Prostate gland (tissue), 2 donors: ENCODE results near the gene APOL4. TPM values are rescaled to one million over a fixed set of nuclear protein-coding genes. Genes with fewer than 3 reads are reported as not detected.
"Not testable (repeated sequence)": the region's sequence is repeated elsewhere in the genome, so short reads cannot be mapped to it uniquely, and the experiment has no call there.

ENCODE experiments used
- DNase-seq: peaks from one replicate; pipeline ENCODE4 v3.0.0-alpha.2; 2019; ENCODE audit warnings: low spot score
- H3K27ac ChIP-seq, 2 donors: fragments of 200-600 bp; sonication (generic); 2 replicates each; pipeline ENCODE4 v1.5.1; 2017 to 2019
- H3K27me3 ChIP-seq: fragments of 200-600 bp; sonication (generic); replicated peaks from 2 replicates; pipeline ENCODE4 v1.5.1; 2019; ENCODE audit not compliant: insufficient read depth
- H3K36me3 ChIP-seq, 2 donors: fragments of 200-600 bp; sonication (generic); 1 replicate in 1 of 2; 2 replicates in 1 of 2; pipeline versions ENCODE4 v1.5.1 to v1.8.1; 2017 to 2019
- H3K4me1 ChIP-seq: fragments of 200-600 bp; sonication (generic); replicated peaks from 2 replicates; pipeline ENCODE4 v1.5.1; 2019
- H3K4me3 ChIP-seq, 2 donors: fragments of 200-600 bp; sonication (generic); 2 replicates each; pipeline ENCODE4 v1.5.1; 2017 to 2019
- H3K9me3 ChIP-seq: fragments of 200-600 bp; sonication (generic); 2 replicates; pipeline ENCODE4 v1.5.1; 2017
- CTCF ChIP-seq, 4 experiments: fragments of 200-600 bp in 2 of 4; fragments of 450-650 bp in 2 of 4; sonication (generic) in 2 of 4; IDR thresholded peaks; 1 replicate in 3 of 4; 2 replicates in 1 of 4; pipeline ENCODE4 v1.5.1; 2016 to 2019; ENCODE audit warnings: antibody characterized with exemption in 4 of 4, mild to moderate bottlenecking in 2 of 4, moderate library complexity in 2 of 4
- POLR2A ChIP-seq: fragments of 450-650 bp; IDR thresholded peaks from one replicate; pipeline ENCODE4 v1.6.1; 2016; ENCODE audit warnings: antibody characterized with exemption, mild to moderate bottlenecking
- POLR2AphosphoS5 ChIP-seq: sonication (generic); formaldehyde crosslinking; IDR thresholded peaks from one replicate; pipeline ENCODE4 v1.6.1; 2017; ENCODE audit warnings: antibody characterized with exemption
- WGBS: methylation state at CpG from one replicate; pipeline ENCODE4 v1.1.5; 2018; 5-methylcytosine and 5-hydroxymethylcytosine counted together
- intact Hi-C: fragments of 100-400 bp; cut with DNase I; formaldehyde crosslinking; loops from one replicate; pipeline ENCODE4 v1.14.2; 2022
- total RNA-seq, 2 donors: library from RNA; depleted of rRNA; stranded (reverse); fragments of >200 nt; gene quantifications; one replicate each; pipeline ENCODE4 v1.1.0, GENCODE V29; 2016

APOL4 gene
- total RNA-seq, 2 donors from 2014 or later = 13.6 to 25.5 TPM

DNA sequence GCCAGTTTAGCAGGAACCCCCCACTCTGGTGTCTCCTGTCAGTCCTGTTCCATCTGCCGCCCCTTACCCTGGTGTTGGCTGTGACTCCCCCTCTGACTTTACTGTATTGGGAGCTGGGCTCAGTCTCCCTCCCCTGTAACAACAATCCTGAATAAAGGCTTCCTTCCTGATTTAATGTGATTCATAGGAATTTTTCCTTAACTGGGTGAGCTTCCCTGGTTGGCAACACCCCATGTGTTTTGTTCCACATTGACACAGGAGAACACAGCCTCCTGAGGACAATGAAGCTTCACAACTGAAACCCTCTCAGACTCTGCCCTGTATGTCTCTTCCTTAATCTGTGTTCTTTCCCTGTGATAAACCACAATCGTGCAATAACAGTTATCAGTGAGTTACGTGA, 8.4 kb downstream of the APOL4 start:
- Histone ChIP-seq H3K36me3 (no peaks in the 10 kb centered on the region), H3K27ac (no peak overlapping the region), H3K4me3 (no peak overlapping the region), H3K9me3 (no peaks in the 10 kb centered on the region), H3K4me1 (no peaks in the 10 kb centered on the region), H3K27me3 (no peaks in the 10 kb centered on the region)
- no peak for DNase-seq
- WGBS = 74% methylated on average over 3 of the region's 3 CpGs
- intact Hi-C loops = no loop called here
- TF ChIP-seq POLR2AphosphoS5 = no peak
- no peak for TF ChIP-seq POLR2A
- TF ChIP-seq CTCF (IDR thresholded peaks at IDR 0.05) = no peak

GRCh38 chr22:36192542-36192941, 9.1 kb downstream of the APOL4 start:
- 49% methylated on average over 4 of the region's 4 CpGs for WGBS
- H3K4me1 ChIP-seq = no peaks in the 10 kb centered on the region
- TF ChIP-seq POLR2A = no peak
- TF ChIP-seq CTCF (IDR thresholded peaks at IDR 0.05) = no peak
- no peak for TF ChIP-seq POLR2AphosphoS5
- H3K27me3 ChIP-seq = no peaks in the 10 kb centered on the region
- no peaks in the 10 kb centered on the region for H3K36me3 ChIP-seq
- DNase-seq = no peak
- no peaks in the 10 kb centered on the region for H3K9me3 ChIP-seq
- no peak overlapping the region for H3K27ac ChIP-seq
- no peak overlapping the region for H3K4me3 ChIP-seq
- intact Hi-C loops = no loop called here

GRCh38 chr22:36191106-36191836, 10.3 kb downstream of the APOL4 start:
- Histone ChIP-seq H3K9me3 (no peaks in the 10 kb centered on the region), H3K27me3 (no peaks in the 10 kb centered on the region), H3K4me3 (no peak overlapping the region), H3K27ac (no peak overlapping the region), H3K4me1 (no peaks in the 10 kb centered on the region), H3K36me3 (no peaks in the 10 kb centered on the region)
- no peak for TF ChIP-seq POLR2A
- no peak for TF ChIP-seq CTCF (IDR thresholded peaks at IDR 0.05)
- TF ChIP-seq POLR2AphosphoS5 = no peak
- intact Hi-C loops = no loop called here
- DNase-seq = no peak
- WGBS = 77% methylated on average over 17 of the region's 17 CpGs

- H3K9me3 ChIP-seq, H3K27ac ChIP-seq, H3K36me3 ChIP-seq, H3K27me3 ChIP-seq, DNase-seq, intact Hi-C loops, H3K4me1 ChIP-seq, H3K4me3 ChIP-seq: not testable (repeated sequence)
- WGBS = 96% methylated on average over 3 of the region's 6 CpGs
These were observed 13.7 kb downstream of the APOL4 start for GRCh38 chr22:36187862-36188261.

DNA sequence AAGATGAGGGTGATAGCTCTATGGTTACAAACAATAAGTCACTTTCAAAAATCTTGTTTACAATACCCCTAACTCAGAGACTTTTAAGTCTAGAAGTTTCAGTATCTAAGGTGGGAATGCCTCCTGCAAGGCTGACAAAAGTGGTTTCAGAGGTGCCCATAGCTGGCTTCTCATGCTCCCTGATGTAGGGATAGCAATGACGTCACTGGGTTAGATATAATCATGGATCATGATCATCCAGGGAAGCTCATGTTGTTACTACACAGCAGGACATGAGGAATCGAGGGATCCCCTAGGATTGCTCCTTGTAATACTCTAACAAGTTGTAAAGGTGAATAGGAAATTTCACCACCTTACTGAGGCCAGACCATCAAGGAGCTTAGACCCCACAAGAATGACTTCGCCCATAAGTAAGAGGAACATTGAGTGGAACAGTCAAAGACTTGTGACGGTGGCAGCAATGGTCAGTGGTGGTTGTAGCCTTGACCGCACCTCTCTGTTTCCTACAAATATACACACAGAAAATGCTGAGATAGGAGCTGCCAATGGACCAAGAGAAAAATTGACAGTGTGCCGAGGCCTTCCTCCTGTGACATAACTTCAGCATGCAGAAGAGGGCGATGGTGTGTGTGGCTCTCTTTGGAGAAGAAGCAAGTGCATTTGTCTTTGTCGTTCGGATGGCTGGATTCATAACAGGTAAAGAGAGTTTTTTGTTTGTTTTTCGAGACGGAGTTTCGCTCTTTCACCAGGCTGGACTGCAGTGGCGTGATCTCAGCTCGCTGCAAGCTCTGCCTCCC, 15.6 kb downstream of the APOL4 start:
- Histone ChIP-seq H3K9me3 (no peaks in the 10 kb centered on the region), H3K4me3 (no peak overlapping the region), H3K4me1 (no peaks in the 10 kb centered on the region), H3K27me3 (no peaks in the 10 kb centered on the region), H3K36me3 (no peaks in the 10 kb centered on the region), H3K27ac (no peak overlapping the region)
- intact Hi-C loops = no loop called here
- TF ChIP-seq CTCF (IDR thresholded peaks at IDR 0.05) (no peak), POLR2A (no peak), POLR2AphosphoS5 (no peak)
- 78% methylated on average over 14 of the region's 14 CpGs for WGBS
- DNase-seq = no peak
